ENCODE measurements around the gene DCUN1D2. TPM values are rescaled to one million over a fixed set of nuclear protein-coding genes. Genes with fewer than 3 reads are reported as not detected.
"Not testable (repeated sequence)": the region's sequence is repeated elsewhere in the genome, so short reads cannot be mapped to it uniquely, and the experiment has no call there.

DCUN1D2 gene
- total RNA-seq, 1 experiment from 2014 or later = 0.78 TPM

- DNase-seq (ENCODE audit: low read depth) = no peak
- in situ Hi-C loops (cut with HindIII; ENCODE audit: low pct_unique_long_range_greater_than_20kb, low sequenced_read_pairs) = no loop called here
Observed at GRCh38 chr13:113474179-113474578, 16.3 kb downstream of the DCUN1D2 start.

GRCh38 chr13:113472355-113473025, 18.0 kb downstream of the DCUN1D2 start:
- no peak for DNase-seq (ENCODE audit: low read depth)
- in situ Hi-C loops (cut with HindIII; ENCODE audit: low pct_unique_long_range_greater_than_20kb, low sequenced_read_pairs) = no loop called here

GRCh38 chr13:113471844-113472243, 18.7 kb downstream of the DCUN1D2 start:
- no peak for DNase-seq (ENCODE audit: low read depth)
- in situ Hi-C loops (cut with HindIII; ENCODE audit: low pct_unique_long_range_greater_than_20kb, low sequenced_read_pairs) = no loop called here

- in situ Hi-C loops (cut with HindIII; ENCODE audit: low pct_unique_long_range_greater_than_20kb, low sequenced_read_pairs); DNase-seq (ENCODE audit: low read depth): not testable (repeated sequence)
Observed at GRCh38 chr13:113470635-113471163, 19.8 kb downstream of the DCUN1D2 start.

DNA sequence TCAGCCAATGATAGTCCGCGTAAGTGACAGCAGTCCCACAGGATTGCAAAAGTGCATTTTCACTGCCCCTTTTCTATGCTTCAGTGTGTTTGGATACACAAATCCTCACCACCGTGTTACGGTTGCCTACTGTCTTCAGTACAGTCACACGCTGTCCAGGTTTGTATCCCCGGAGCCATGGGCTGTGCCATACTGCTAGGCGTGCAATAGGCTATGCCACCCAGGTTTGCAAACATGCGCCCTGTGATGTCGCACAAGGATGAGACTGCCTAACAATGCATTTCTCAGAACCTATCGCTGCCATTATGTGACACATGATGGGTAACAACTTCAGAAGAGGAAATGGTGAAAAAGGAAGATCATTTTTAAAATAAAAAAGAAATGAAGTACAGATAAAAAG, 20.4 kb downstream of the DCUN1D2 start:
- DNase-seq (ENCODE audit: low read depth) = no peak
- in situ Hi-C loops (cut with HindIII; ENCODE audit: low pct_unique_long_range_greater_than_20kb, low sequenced_read_pairs) = no loop called here

- in situ Hi-C loops (cut with HindIII; ENCODE audit: low pct_unique_long_range_greater_than_20kb, low sequenced_read_pairs) = no loop called here
Observed at GRCh38 chr13:113469582-113469981, 20.9 kb downstream of the DCUN1D2 start.

DNA sequence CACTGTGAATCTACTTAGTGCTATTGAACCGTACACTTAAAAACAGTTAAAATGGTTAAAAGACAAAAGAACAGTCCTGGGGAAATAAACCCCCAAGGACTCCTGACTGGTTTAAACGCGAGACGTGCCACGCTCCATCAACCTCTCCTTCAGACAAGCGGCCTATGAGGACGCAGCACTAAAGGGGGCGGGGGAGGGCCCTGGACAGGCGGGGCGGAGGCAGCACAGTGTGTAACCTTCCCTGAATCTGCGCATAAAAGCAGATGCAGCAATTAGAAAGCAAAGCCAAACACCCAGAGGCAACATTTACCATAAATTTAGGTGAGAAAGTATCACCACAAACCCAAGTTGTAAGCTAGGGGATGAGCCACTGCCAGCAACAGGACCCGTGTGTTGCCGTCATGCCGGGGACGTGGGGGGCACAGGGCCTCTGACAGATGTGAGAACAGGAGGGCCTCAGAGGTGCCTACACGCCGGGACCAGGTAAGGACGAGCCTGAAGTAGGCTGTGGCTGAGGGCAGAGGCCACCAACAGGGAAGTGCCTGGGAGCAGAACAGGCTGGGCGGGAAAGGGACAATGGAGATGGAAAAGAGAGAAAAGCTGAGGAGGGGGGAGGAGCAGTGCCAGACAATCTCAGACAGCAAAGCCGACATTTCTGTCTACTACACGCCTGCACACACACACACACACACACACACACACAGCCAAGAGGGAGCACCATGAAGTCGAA, 21.9 kb downstream of the DCUN1D2 start:
- DNase-seq (ENCODE audit: low read depth) = no peak
- in situ Hi-C loops (cut with HindIII; ENCODE audit: low pct_unique_long_range_greater_than_20kb, low sequenced_read_pairs) = no loop called here

More at GRCh38 chr13:113469582-113469981, 20.9 kb downstream of the DCUN1D2 start:
- no peak for DNase-seq (ENCODE audit: low read depth)

- in situ Hi-C loops (cut with HindIII; ENCODE audit: low pct_unique_long_range_greater_than_20kb, low sequenced_read_pairs) = no loop called here
- DNase-seq (ENCODE audit: low read depth) = no peak
Observed at GRCh38 chr13:113468029-113468428, 22.5 kb downstream of the DCUN1D2 start.

- DNase-seq (ENCODE audit: low read depth) = no peak
- in situ Hi-C loops (cut with HindIII; ENCODE audit: low pct_unique_long_range_greater_than_20kb, low sequenced_read_pairs) = no loop called here
Observed at GRCh38 chr13:113466383-113466782, 24.1 kb downstream of the DCUN1D2 start.

GRCh38 chr13:113465300-113465699, 25.2 kb downstream of the DCUN1D2 start:
- in situ Hi-C loops (cut with HindIII; ENCODE audit: low pct_unique_long_range_greater_than_20kb, low sequenced_read_pairs) = no loop called here
- DNase-seq (ENCODE audit: low read depth) = no peak

- no peak for DNase-seq (ENCODE audit: low read depth)
- in situ Hi-C loops (cut with HindIII; ENCODE audit: low pct_unique_long_range_greater_than_20kb, low sequenced_read_pairs) = no loop called here
Observed at GRCh38 chr13:113464476-113464875, 26.0 kb downstream of the DCUN1D2 start.

DNA sequence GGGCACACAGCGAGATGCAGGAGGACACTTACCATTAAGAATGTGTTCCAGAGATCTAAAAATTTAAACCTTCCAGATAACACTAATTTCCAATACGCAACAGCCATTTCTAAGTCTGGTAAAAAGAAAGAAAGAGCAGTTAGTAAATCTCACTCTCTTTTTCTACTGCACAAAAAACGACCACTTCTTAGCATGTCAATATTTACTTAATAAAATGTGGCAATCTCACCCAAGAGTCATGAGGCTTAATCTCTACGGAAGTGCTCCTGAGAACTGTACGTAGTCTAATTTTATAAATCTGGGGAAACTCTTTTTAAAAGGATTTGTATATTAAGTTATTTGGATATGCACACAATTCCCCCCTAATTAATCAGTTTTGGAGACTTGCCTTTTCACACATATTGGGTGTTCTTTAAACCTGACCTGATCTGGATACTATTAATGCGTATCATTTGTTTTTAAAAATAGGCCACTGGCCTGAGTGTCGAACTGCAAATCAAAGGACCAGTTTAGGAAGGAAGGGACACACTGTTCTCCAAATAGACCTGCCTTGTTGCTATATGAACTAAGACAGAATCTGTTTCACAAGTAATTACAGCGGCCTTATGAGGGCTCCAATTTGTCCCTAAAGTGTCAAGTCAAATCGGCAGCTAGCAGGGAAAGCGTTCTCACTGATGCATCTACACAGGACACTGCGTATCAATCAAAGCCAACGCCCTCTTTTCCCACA, 29.3 kb downstream of the DCUN1D2 start:
- no peak for DNase-seq (ENCODE audit: low read depth)
- in situ Hi-C loops (cut with HindIII; ENCODE audit: low pct_unique_long_range_greater_than_20kb, low sequenced_read_pairs) = no loop called here

GRCh38 chr13:113460599-113460998, 29.9 kb downstream of the DCUN1D2 start:
- in situ Hi-C loops (cut with HindIII; ENCODE audit: low pct_unique_long_range_greater_than_20kb, low sequenced_read_pairs) = no loop called here
- no peak for DNase-seq (ENCODE audit: low read depth)

DNA sequence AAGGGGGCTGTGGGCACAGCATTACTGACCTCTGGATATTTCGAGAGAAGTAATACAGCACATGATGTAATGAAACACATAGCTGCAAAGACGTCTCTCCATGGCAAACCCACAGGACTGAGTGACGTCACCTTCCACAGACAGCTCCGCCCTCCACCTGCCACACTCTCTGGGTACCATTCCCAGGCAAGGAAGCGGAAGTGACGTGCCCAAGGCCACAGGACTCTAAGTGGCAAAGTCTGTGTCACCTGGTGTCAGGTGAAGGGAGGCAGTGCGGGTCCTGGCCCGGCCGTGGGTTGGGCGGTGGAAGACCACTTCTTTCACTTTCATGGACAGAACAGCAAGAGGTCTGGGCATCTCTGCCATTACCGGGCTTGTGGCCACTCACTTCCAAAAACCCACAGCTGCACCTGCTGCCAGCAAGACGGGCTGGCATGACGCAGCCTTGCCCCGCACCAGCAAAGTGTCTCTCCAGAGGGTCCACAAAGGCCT, 30.4 kb downstream of the DCUN1D2 start:
- in situ Hi-C loops (cut with HindIII; ENCODE audit: low pct_unique_long_range_greater_than_20kb, low sequenced_read_pairs) = no loop called here
- no peak for DNase-seq (ENCODE audit: low read depth)

DNA sequence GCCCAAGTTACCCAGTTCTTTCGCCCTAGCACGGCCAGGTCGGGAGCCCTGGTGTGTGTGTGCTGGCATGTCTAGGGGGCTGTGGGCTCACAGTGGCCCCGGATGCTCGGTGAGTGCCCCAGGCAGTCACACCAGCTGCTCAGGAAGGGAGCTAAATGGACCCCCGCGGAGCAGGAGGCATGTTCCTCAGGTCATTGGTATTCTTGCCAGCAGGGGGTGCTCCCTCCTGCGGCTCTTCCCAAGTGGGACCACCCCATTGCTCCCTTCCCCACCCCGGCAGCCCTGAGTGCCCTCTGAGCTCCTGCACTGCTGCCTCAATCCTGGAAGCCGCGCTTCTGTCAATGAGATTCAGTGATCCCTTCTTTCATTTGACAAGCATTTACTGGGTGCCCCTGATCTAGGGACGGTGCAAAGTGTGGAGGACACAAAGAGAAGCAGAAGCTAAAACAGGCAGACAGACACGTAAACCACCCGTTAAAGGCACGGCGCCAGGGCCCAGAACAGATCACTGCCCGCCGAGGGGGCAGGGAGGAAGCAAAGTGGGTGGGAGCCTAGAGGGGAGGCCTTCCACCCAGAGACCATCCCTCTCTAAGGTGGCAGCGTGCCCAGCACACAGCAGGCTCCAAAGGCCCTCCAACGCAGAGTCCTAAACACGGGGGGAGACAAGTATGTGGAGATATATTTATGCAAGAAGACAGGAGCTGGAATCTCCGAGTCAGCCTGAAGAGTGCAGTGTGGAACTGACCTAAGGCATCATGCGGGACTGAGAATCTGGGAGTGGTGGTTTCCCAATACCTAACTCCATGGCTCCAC, 32.1 kb downstream of the DCUN1D2 start:
- no peak for DNase-seq (ENCODE audit: low read depth)
- in situ Hi-C loops (cut with HindIII; ENCODE audit: low pct_unique_long_range_greater_than_20kb, low sequenced_read_pairs) = no loop called here

- in situ Hi-C loops (cut with HindIII; ENCODE audit: low pct_unique_long_range_greater_than_20kb, low sequenced_read_pairs) = no loop called here
- DNase-seq (ENCODE audit: low read depth) = no peak
Observed at GRCh38 chr13:113457510-113457909, 33.0 kb downstream of the DCUN1D2 start.

- in situ Hi-C loops (cut with HindIII; ENCODE audit: low pct_unique_long_range_greater_than_20kb, low sequenced_read_pairs) = no loop called here
- no peak for DNase-seq (ENCODE audit: low read depth)
Observed at GRCh38 chr13:113456116-113456702, 34.3 kb downstream of the DCUN1D2 start.

- no peak for DNase-seq (ENCODE audit: low read depth)
- in situ Hi-C loops (cut with HindIII; ENCODE audit: low pct_unique_long_range_greater_than_20kb, low sequenced_read_pairs) = no loop called here
Observed at GRCh38 chr13:113455384-113455783, 35.1 kb downstream of the DCUN1D2 start.
